ENCODE measurements around the gene PPM1K. TPM values are rescaled to one million over a fixed set of nuclear protein-coding genes. Genes with fewer than 3 reads are reported as not detected.

Gene PPM1K
- total and polyA plus RNA-seq, 2 donors (not counting 3 experiments of a cell fraction or from before 2014, with no cell fraction given) = 4.0 to 8.6 TPM

DNA sequence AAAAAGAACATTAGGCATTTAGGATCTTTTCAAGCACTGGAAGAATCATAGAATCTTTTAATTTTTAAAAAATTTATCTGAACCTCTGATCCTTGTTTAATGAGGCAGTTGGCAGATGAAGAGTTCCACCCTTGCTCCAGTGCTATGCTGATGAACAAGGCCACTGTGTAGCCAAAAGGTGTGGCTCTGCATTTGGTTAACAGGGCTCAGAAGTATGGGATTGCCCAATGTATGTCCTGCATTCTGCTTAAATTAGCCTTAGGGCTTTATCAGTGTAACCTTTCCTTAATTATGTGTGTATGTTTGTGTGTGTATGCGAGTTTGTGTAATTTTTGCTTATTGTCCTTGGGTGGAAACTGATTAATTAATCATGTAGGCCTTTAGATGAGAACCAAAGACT lies 43.3 kb upstream of the PPM1K start:
- no peak for TF ChIP-seq POLR2A (IDR thresholded peaks at IDR 0.05; ENCODE audit: low read depth, low read length)
- no peak for TF ChIP-seq GATA2 (IDR thresholded peaks at IDR 0.05; ENCODE audit: insufficient read depth, insufficient read length, low read depth, low read length)
- TF ChIP-seq, protein P1, sequence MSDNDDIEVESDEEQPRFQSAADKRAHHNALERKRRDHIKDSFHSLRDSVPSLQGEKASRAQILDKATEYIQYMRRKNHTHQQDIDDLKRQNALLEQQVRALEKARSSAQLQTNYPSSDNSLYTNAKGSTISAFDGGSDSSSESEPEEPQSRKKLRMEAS (IDR thresholded peaks at IDR 0.05; ENCODE audit: insufficient read depth, insufficient read length) = no peak
- TF ChIP-seq, protein P2, sequence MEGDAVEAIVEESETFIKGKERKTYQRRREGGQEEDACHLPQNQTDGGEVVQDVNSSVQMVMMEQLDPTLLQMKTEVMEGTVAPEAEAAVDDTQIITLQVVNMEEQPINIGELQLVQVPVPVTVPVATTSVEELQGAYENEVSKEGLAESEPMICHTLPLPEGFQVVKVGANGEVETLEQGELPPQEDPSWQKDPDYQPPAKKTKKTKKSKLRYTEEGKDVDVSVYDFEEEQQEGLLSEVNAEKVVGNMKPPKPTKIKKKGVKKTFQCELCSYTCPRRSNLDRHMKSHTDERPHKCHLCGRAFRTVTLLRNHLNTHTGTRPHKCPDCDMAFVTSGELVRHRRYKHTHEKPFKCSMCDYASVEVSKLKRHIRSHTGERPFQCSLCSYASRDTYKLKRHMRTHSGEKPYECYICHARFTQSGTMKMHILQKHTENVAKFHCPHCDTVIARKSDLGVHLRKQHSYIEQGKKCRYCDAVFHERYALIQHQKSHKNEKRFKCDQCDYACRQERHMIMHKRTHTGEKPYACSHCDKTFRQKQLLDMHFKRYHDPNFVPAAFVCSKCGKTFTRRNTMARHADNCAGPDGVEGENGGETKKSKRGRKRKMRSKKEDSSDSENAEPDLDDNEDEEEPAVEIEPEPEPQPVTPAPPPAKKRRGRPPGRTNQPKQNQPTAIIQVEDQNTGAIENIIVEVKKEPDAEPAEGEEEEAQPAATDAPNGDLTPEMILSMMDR (IDR thresholded peaks at IDR 0.05; ENCODE audit: extremely low read depth in 1 of 2, insufficient read depth in 1 of 2, low read depth in 1 of 2, low read length in 2 of 2) = no peak
- no peak for TF ChIP-seq POLR2AphosphoS5 (IDR thresholded peaks at IDR 0.05; ENCODE audit: insufficient read depth, low read depth, low read length)
- TF ChIP-seq FOS (IDR thresholded peaks at IDR 0.05; ENCODE audit: borderline replicate concordance, insufficient read depth, low read length) = no peak
- no peak for TF ChIP-seq MYC (IDR thresholded peaks at IDR 0.05; ENCODE audit: low read depth, low read length)
- TF ChIP-seq JUN (IDR thresholded peaks at IDR 0.05; ENCODE audit: borderline replicate concordance, insufficient read depth, insufficient read length, low read depth) = no peak
- no peak for TF ChIP-seq EZH2 (IDR thresholded peaks at IDR 0.05; ENCODE audit: borderline replicate concordance, low read depth, low read length, severe bottlenecking)
- no TSS peak for BruUV-seq (replicated peaks)
- no peaks in the 10 kb centered on the region for H3K9me1 ChIP-seq (replicated peaks; ENCODE audit: control insufficient read depth, extremely low read depth, insufficient read depth, low read length)
- H3K4me2 ChIP-seq (ENCODE audit: insufficient read depth, low read length) = no peak overlapping the region
- no peaks in the 10 kb centered on the region for H3K9me3 ChIP-seq (replicated peaks; ENCODE audit: control insufficient read depth, insufficient read depth, low read length)
- dilution Hi-C loops (cut with MboI; ENCODE audit: extremely low pct_ligation_motif_present, low sequenced_read_pairs) (no loop called here), intact Hi-C loops (cut with micrococcal nuclease) (no loop called here)
- no peak overlapping the region for H3K27ac ChIP-seq (ENCODE audit: insufficient read depth, low read depth, low read length)
- H3K9ac ChIP-seq (replicated peaks; ENCODE audit: extremely low read depth, insufficient read depth, low read length) = no peak overlapping the region
- no peaks in the 10 kb centered on the region for H4K20me1 ChIP-seq (replicated peaks; ENCODE audit: control insufficient read depth, extremely low read depth, insufficient read depth, low read length)
- no peak overlapping the region for H3K4me3 ChIP-seq (replicated peaks in 1 of 3; ENCODE audit: insufficient read depth in 1 of 3, low read depth in 1 of 3, low read length in 3 of 3)
- CTCF ChIA-PET = no interaction called here
- H2AFZ ChIP-seq (ENCODE audit: low read depth, low read length) = no peak overlapping the region
- POLR2A ChIA-PET = no interaction called here
- no peaks in the 10 kb centered on the region for H3K79me2 ChIP-seq (ENCODE audit: control insufficient read depth, insufficient read depth, low read length)
- no peak for DNase-seq (ENCODE audit: low read depth, low spot score)
- H3K27me3 ChIP-seq (ENCODE audit: control insufficient read depth in 2 of 2, insufficient read depth in 2 of 2, low read length in 2 of 2) = no peaks in the 10 kb centered on the region
- FAIRE-seq = no peak
- H3K36me3 ChIP-seq (ENCODE audit: control insufficient read depth in 2 of 2, extremely low read depth in 1 of 2, insufficient read depth in 2 of 2, low read length in 2 of 2) = no peaks in the 10 kb centered on the region
- H3K4me1 ChIP-seq (ENCODE audit: control insufficient read depth, extremely low read depth, insufficient read depth, low read length) = no peaks in the 10 kb centered on the region
